Stimulated activated CD4-positive, alpha-beta T cell treated with anti-CD3 and anti-CD28 coated beads, Interleukin-4, amount 100 ng/mL, for 48 hours (primary cell): Measurements from ENCODE around the gene URB1.
"Not testable (repeated sequence)": the region's sequence is repeated elsewhere in the genome, so short reads cannot be mapped to it uniquely, and the experiment has no call there.

Experiments used
- DNase-seq, 2 donors: peaks; one replicate each; pipeline ENCODE4 v3.0.0-alpha.2; 2020; ENCODE audit warnings: low read depth in 2 of 2

The URB1 gene

GRCh38 chr21:32392880-32393676 is at the start of gene URB1:
URB1 (minus strand) TSS chr21:32393012; CDS start chr21:32392910, 102 bp downstream.
- peak; percentile 93 to 97 for DNase-seq

- no peak for DNase-seq
Observed at GRCh38 chr21:32437729-32438128, 44.9 kb upstream of the URB1 start.

- not testable (repeated sequence) for DNase-seq
Observed at GRCh38 chr21:32432982-32433660, 40.3 kb upstream of the URB1 start.

GRCh38 chr21:32427958-32428623 is 35.3 kb upstream of the URB1 start:
- no peak for DNase-seq

DNA sequence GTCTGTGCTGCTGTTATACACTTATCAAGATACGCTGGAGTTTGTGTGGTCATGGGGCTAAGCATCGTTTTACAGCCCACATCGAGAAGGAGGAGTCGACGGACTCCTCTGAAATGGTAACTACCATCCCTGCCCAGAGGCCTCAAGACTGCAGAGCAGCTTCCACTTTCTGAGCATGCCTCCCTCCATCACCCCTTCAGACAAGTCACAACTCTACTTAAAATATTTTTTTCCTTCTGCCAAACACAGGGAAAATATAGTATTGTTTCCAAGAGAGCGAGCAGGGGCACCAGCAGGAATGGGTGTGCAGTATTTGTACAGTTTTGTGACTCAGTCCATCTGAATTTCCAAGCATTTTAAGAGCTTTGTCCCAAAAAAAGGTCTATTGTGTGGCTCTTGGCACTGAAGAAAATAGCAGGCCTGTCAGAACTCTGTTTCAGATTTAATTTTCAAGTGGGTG is 33.8 kb upstream of the URB1 start:
- no peak for DNase-seq

DNA sequence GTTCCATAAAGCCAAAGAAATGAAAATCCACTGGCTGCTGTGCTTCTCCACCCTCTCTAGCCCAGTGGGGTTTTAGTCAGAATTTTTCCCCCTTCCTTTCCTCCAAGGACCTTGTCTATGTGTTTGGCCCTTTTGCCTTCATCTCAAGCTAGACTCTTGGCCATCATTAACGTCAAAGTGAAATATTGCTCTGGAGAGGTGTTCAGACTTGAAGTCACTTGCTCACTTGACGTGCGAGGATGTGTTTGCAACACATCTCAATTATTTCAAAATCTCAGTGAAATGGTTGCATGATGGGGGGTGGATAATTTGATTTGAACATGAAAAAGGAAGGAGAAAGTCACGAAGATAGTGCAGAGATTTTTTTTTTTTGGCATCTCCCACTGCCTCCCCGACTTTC is 33.3 kb upstream of the URB1 start:
- no peak for DNase-seq

- no peak for DNase-seq
Observed at GRCh38 chr21:32425628-32426027, 32.8 kb upstream of the URB1 start.

GRCh38 chr21:32424674-32425073 is 31.9 kb upstream of the URB1 start:
- DNase-seq = no peak

- no peak for DNase-seq
Observed at GRCh38 chr21:32424191-32424535, 31.4 kb upstream of the URB1 start.

DNA sequence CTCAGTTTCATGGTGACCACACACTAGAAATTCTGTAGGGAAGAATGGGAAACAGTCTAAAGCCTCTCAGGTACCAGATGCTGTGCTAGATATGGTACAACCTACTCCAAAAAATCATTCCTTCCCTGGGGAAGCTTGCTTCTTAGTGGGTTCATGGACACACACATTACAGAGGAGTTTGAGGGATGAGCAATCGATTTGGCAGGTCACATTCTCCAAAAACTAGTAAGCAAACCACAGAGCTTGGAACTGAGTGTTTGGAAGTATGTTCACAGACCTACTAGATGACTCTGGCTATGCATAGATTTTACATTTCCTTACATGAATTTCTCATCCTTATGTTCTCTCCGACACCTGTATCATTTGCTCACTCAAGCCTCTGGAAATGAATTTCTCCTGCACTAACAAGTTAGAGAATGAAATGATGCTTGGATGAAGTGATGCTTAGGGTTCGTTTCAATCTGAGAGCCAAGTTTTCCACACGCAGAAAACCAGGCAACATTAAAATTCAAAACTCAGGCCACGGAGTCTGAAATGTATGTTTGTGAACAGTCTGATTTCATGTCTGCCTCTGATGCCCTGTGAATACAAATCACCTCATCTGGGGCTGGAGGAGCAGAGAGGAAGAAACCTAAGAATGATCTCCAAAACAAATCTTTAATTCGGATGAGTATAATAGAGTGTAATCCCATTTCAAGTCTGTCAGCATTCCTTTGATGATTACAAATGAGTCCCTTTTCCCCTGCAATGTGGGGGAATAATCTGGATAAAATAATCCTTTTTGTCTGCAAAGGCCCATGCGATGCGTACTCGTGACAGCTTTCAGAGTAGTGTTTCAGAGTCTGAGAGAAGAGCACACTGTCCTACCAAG is 30.7 kb upstream of the URB1 start:
- no peak for DNase-seq

DNA sequence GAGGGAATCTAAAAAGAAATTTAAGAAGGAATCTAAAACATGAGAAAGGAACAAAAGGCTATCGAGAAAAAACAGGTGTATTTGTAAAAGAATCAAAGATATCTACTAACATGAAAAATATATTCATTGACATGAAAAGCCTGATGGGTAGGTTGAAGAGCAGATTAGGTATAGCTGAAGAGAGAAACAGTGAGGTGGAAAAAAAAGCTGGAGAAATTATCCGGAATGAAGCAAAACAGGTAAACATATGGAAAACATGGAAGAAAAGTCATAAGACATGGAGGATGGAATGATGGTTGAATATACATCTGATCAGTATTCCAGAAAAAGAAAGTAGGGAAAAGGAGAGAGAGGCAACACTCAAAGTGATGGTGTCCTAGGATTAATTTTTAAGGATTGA is 29.3 kb upstream of the URB1 start:
- DNase-seq = no peak

- no peak for DNase-seq
Observed at GRCh38 chr21:32418146-32418545, 25.3 kb upstream of the URB1 start.

DNA sequence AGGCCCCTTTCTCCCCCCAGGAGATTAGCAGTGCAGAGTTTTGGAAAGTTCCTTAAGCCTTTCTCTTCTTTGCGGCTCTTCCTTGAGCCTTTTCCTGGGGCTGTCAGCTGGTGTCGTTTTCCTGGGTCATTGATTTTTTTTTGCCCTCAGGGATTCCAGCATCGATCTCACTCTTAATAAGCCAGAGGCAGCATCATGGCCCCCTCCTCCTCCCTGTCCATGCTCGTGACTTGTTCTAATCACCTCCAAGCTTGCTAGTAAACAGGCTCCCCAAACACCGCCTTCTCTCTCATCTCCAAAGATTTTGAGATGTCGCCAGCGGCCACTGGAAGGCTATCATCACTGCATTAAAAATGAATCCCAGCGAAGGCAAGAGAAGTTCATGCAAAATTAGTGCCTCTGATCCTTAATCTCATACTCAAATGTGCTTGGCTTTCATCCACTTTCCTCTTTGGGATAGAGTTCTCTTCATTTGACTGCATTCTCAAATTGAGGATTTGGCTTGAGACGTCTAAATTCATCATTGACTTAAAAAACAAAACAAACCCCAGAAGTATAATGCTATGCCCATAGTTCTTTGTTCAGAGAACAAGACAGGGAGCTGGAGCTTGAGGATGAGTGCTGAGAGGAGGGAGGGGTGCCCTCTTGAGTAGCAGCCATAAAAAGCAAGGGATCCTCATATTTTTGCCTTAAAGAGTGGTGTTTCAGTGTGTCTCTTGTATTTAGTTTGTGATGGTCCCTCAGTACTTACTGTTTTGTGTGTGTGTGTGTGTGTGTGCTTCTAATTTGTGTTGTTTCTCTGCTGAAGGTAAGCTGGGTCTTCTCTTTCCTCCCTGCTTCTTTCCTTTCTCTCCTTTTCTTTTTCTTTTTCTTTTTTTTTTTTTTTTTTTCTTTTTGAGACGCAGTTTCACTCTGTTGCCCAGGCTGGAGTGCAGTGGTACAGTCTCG is 22.9 kb upstream of the URB1 start:
- DNase-seq = no peak

DNA sequence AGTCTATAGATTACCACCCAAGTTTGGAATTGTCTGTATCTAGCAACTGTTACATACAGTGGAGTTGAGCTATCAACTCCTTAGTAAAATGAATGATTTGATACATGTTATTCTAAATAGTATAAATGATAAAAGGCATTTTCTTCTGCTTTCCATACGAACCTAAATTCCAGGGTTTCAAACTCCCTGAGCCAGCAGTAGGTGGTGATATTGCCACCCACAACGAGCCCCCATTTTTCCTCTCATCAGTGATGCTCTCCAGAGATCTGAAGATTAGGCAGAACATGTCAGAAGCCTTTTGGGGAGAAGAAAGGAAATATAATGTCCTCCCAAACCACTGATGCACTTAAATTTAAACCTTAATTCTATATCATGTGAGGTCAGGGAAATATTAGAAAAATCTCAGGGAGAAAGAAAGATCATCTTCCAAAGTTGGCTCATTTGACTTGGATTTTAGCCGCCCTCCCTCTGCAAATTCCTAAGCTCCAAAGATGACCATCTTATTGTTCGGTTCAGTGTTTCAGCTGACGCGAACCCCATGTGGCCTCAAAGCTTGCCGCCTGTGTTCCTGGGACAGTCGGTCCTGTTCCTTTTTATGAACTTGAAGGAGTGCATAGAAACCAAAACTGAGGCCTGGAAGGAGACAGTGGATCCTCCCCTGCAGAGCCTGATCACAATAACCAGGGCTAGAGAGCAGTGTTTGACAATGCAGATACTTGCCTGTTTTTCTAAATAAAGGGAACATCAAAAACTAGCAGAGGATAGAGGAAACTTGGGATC is 22.0 kb upstream of the URB1 start:
- no peak for DNase-seq

DNA sequence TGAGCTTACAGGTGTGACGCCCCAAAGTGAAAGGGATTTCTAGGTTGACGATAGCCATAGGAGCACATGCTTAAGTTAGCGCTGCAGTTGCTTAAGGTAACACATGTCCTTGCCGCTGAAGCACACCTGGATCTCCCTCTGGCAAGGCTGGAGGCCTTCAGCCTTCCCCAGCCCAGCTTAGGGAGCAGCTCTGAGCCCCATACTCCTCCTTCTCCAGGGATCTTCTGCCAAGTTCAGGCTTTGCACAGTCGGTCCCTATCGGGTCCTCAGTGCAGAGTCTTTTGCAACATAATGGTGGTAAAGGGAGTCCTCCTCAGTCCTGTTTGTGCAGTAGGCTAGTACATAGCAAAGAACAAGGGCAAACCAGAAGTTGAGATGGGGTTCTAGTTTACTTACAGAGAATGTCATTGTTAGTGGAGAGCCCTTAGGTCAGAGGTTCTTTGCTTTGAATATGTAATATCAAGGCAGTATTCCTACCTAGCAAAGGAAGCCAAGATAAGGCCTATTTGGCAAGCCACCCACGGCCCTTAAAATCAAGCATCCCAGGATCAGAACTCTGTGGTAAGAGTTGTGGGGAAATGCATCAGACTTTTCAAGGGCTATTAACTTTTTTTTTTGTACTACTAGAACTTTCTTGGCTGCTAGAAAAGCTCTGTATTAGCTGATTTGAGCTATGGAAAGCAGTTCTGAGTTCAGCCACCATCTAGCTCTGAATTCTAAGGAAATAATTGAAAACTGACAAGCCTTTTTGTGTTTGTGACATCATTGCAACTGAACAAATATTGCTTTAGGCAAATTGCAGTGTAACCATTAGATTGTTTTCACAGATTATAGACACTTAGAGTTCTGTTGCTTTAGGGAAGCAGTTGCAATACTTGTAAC is 21.1 kb upstream of the URB1 start:
- DNase-seq = no peak

DNA sequence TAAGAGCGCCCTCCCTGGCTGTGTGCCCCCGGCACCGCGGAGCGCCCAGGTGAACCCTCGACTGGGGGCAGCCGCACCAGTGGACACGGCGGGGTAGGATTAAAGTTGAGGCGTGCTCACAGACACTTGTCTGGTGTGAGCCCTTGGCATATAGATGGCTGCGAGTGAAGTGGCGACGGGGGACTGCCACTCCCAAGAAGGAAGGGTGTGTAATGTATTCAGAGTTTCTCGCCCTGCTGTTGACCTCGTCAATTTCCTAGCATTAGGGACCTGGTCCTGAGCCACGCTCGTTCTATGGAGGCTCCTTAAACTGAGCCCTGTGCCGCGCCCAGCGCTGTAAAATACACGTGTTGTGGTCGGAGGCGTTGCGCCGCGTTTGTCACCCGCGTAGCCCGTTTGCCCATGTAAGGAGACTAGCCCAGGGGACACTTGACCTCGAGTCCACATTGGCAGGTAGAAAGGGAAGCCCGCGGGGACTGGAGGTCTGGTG is 20.2 kb upstream of the URB1 start:
- no peak for DNase-seq

DNA sequence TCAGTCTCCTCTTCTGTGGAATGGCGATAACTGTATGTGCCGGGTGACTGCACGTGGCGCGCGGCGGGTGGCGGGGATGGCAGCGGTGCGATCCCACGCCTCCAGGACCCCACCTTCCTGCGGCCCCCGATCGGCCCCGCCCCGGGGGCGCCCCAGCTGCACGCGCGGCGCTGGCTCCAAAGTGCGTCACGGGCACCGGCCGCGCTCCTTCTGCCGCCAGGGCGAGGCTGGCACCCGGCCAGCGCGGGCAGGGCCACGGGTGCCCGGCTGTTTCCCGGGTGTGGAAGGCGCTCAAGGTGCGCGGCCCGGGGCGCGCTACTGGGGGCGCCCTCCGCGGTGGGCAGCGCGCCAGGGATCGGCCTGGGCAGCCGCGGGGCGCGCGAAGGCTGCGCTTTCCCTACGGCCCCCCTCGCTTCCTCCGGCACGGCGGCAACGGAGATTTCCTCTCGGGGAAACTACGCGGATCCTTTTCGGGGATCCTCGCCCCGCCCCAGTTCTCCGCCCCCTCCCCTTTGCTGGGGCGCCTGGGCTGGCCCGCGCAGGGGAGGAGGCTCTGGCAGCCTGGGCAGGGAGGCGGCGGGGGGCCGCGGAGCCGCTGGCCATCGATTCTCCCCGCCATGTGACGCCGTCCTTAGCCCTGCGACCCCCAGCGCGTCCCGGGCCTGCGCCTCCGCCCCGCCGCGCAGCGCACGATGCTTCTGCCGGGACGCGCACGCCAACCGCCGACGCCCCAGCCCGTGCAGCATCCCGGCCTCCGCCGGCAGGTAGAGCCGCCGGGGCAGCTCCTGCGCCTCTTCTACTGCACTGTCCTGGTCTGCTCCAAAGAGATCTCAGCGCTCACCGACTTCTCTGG is 19.6 kb upstream of the URB1 start, which contains the start of gene EVA1C:
Gene EVA1C, plus strand, starts transcription at position 545 of the 853 bp plus-strand sequence. Its CDS starts 148 bp downstream, at position 693.
- DNase-seq = peak; percentile 49 to 57
